ENCODE results near the gene FRMD4B.

GRCh38 chr3:69244039-69244438 is 141.8 kb downstream of the FRMD4B start:
- TF ChIP-seq EZH2 (IDR thresholded peaks at IDR 0.05; ENCODE audit: low read length, missing control alignments): no peak
- no peak for TF ChIP-seq CTCF (conservative IDR thresholded peaks at IDR 0.05 in 1 of 2, IDR thresholded peaks at IDR 0.05 in 1 of 2; ENCODE audit: low read depth in 1 of 2, low read length in 2 of 2)
